HUES48 (cell line): Measurements from ENCODE around the gene KMT2B.
"Not testable (repeated sequence)": the region's sequence is repeated elsewhere in the genome, so short reads cannot be mapped to it uniquely, and the experiment has no call there.

Source experiments
- H3K27ac ChIP-seq: one replicate; pipeline ENCODE4 v1.7.0; 2013; ENCODE audit warnings: low read depth, low read length, inconsistent platforms
- H3K27me3 ChIP-seq: 2 replicates; pipeline ENCODE4 v1.6.1; 2013; ENCODE audit warnings: mild to moderate bottlenecking, low read length; ENCODE audit not compliant: control insufficient read depth, insufficient read depth
- H3K36me3 ChIP-seq: 2 replicates; pipeline ENCODE4 v1.6.1; 2013; ENCODE audit warnings: low read length; ENCODE audit not compliant: control insufficient read depth, insufficient read depth
- H3K4me1 ChIP-seq: 2 replicates; pipeline ENCODE4 v1.6.1; 2013; ENCODE audit warnings: mild to moderate bottlenecking, low read length; ENCODE audit not compliant: control insufficient read depth, insufficient read depth
- H3K4me3 ChIP-seq: 2 replicates; pipeline ENCODE4 v1.5.1; 2013; ENCODE audit warnings: mild to moderate bottlenecking, low read depth, low read length
- H3K9ac ChIP-seq: 2 replicates; pipeline ENCODE4 v1.6.1; 2013; ENCODE audit warnings: mild to moderate bottlenecking, low read depth, low read length, moderate library complexity
- H3K9me3 ChIP-seq: 2 replicates; pipeline ENCODE4 v1.6.1; 2013; ENCODE audit warnings: low read length; ENCODE audit not compliant: control insufficient read depth, insufficient read depth

The KMT2B gene, protein sequence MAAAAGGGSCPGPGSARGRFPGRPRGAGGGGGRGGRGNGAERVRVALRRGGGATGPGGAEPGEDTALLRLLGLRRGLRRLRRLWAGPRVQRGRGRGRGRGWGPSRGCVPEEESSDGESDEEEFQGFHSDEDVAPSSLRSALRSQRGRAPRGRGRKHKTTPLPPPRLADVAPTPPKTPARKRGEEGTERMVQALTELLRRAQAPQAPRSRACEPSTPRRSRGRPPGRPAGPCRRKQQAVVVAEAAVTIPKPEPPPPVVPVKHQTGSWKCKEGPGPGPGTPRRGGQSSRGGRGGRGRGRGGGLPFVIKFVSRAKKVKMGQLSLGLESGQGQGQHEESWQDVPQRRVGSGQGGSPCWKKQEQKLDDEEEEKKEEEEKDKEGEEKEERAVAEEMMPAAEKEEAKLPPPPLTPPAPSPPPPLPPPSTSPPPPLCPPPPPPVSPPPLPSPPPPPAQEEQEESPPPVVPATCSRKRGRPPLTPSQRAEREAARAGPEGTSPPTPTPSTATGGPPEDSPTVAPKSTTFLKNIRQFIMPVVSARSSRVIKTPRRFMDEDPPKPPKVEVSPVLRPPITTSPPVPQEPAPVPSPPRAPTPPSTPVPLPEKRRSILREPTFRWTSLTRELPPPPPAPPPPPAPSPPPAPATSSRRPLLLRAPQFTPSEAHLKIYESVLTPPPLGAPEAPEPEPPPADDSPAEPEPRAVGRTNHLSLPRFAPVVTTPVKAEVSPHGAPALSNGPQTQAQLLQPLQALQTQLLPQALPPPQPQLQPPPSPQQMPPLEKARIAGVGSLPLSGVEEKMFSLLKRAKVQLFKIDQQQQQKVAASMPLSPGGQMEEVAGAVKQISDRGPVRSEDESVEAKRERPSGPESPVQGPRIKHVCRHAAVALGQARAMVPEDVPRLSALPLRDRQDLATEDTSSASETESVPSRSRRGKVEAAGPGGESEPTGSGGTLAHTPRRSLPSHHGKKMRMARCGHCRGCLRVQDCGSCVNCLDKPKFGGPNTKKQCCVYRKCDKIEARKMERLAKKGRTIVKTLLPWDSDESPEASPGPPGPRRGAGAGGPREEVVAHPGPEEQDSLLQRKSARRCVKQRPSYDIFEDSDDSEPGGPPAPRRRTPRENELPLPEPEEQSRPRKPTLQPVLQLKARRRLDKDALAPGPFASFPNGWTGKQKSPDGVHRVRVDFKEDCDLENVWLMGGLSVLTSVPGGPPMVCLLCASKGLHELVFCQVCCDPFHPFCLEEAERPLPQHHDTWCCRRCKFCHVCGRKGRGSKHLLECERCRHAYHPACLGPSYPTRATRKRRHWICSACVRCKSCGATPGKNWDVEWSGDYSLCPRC (N-terminal part only)

GRCh38 chr19:35717665-35718344 is at the start of gene KMT2B:
Gene KMT2B (plus strand): TSS chr19:35718003. CDS start chr19:35718019, 16 bp downstream.
- Histone ChIP-seq H3K27me3 (no peaks in the 10 kb centered on the region), H3K4me1 (peaks cover 24% of the 10 kb centered on the region), H3K27ac (peak within 1 kb of the TSS; percentile 98), H3K9me3 (no peaks in the 10 kb centered on the region), H3K4me3 (peak within 1 kb of the TSS; percentile 91), H3K36me3 (peaks cover 28% of the 10 kb centered on the region), H3K9ac (peak within 1 kb of the TSS; percentile 53)

- H3K36me3 ChIP-seq: no peaks in the 10 kb centered on the region
- H3K27ac ChIP-seq: no peak overlapping the region
- H3K9ac ChIP-seq: no peak overlapping the region
- no peak overlapping the region for H3K4me3 ChIP-seq
- no peaks in the 10 kb centered on the region for H3K27me3 ChIP-seq
- H3K4me1 ChIP-seq: no peaks in the 10 kb centered on the region
- H3K9me3 ChIP-seq: no peaks in the 10 kb centered on the region
Observed at GRCh38 chr19:35669566-35669965, 48.2 kb upstream of the KMT2B start.

DNA sequence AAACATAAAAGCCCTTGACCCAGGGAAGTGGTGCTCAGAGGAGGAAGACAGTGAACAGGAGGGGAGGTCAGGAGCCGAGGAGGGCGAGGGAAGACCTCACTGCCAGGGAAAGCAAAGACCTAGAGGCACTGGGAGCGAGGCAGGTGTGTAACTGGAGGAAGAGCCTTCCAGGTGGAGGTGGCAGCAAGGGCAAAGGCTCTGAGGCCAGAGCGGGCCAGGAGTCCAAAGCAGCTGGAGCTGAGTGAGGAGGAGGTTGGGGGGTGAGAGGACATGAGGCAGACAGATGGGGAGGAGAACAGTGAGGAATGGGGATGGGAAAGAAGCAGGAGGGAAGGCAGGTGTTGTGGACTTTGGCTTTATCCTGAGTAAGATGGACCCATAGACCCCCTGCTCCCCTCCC is 47.8 kb upstream of the KMT2B start:
- H3K9me3 ChIP-seq: no peaks in the 10 kb centered on the region
- H3K4me1 ChIP-seq: no peaks in the 10 kb centered on the region
- no peak overlapping the region for H3K27ac ChIP-seq
- H3K36me3 ChIP-seq: no peaks in the 10 kb centered on the region
- H3K4me3 ChIP-seq: no peak overlapping the region
- H3K27me3 ChIP-seq: no peaks in the 10 kb centered on the region
- no peak overlapping the region for H3K9ac ChIP-seq

GRCh38 chr19:35670686-35671085 is 47.1 kb upstream of the KMT2B start:
- H3K4me1 ChIP-seq: no peaks in the 10 kb centered on the region
- H3K27ac ChIP-seq: no peak overlapping the region
- no peaks in the 10 kb centered on the region for H3K27me3 ChIP-seq
- no peaks in the 10 kb centered on the region for H3K9me3 ChIP-seq
- no peak overlapping the region for H3K9ac ChIP-seq
- H3K4me3 ChIP-seq: no peak overlapping the region
- H3K36me3 ChIP-seq: no peaks in the 10 kb centered on the region

DNA sequence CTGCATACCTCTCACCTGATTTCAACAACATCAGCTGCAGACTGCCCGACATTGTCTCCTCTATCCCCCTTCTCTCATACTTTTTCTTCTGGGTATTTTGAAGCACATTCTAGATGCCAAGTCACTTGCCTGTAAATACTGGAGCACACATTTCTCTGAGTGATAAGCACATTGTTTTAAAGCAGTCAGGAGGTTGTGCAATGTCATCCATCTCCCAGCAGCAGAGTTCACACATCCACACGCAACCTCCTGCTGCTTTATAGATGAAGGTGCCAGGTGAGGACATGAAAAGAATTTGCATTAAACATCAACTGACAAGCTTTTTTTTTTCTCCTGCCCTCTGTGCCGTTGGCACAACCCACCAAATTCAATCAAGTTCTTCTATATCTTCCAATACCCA is 46.0 kb upstream of the KMT2B start:
- H3K27ac ChIP-seq: no peak overlapping the region
- no peaks in the 10 kb centered on the region for H3K4me1 ChIP-seq
- H3K4me3 ChIP-seq: no peak overlapping the region
- H3K27me3 ChIP-seq: no peaks in the 10 kb centered on the region
- H3K9me3 ChIP-seq: no peaks in the 10 kb centered on the region
- H3K36me3 ChIP-seq: no peaks in the 10 kb centered on the region
- H3K9ac ChIP-seq: no peak overlapping the region

GRCh38 chr19:35673121-35673804 is 44.5 kb upstream of the KMT2B start:
- H3K27me3 ChIP-seq: no peaks in the 10 kb centered on the region
- no peaks in the 10 kb centered on the region for H3K9me3 ChIP-seq
- H3K4me3 ChIP-seq: peak overlapping the region; percentile 69
- H3K36me3 ChIP-seq: no peaks in the 10 kb centered on the region
- H3K27ac ChIP-seq: no peak overlapping the region
- no peak overlapping the region for H3K9ac ChIP-seq
- H3K4me1 ChIP-seq: no peaks in the 10 kb centered on the region

DNA sequence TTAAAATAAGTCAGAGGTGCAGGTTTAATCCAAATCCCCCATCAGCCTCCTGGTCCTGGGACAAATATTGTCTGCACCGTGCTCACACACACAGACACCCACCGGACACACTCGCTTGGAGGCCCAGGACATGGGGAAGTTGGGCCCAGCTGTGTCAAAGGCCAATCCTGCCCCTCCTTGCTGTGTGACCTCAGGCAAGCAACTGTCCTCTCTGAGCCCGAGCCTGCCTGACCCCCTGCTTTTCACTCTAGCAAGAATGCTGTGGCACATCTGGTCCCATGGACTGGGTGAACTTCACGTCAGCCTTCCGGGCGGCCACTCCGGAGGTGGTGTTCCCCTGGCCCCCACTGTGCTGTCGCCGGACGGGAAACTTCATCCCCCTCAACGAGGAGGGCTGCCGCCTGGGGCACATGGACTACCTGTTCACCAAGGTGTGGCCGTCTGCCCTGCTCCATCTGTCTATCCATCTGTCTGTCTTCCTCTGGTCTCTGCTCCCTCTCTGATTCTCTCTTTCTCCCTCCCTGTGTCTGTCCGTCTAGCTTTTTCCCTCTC is 42.1 kb upstream of the KMT2B start:
- Histone ChIP-seq H3K4me1 (no peaks in the 10 kb centered on the region), H3K36me3 (no peaks in the 10 kb centered on the region), H3K4me3 (no peak overlapping the region), H3K27me3 (no peaks in the 10 kb centered on the region), H3K9ac (no peak overlapping the region), H3K27ac (no peak overlapping the region), H3K9me3 (no peaks in the 10 kb centered on the region)

GRCh38 chr19:35689836-35690235 is 28.0 kb upstream of the KMT2B start:
- H3K9me3 ChIP-seq: no peaks in the 10 kb centered on the region
- no peaks in the 10 kb centered on the region for H3K27me3 ChIP-seq
- no peak overlapping the region for H3K27ac ChIP-seq

DNA sequence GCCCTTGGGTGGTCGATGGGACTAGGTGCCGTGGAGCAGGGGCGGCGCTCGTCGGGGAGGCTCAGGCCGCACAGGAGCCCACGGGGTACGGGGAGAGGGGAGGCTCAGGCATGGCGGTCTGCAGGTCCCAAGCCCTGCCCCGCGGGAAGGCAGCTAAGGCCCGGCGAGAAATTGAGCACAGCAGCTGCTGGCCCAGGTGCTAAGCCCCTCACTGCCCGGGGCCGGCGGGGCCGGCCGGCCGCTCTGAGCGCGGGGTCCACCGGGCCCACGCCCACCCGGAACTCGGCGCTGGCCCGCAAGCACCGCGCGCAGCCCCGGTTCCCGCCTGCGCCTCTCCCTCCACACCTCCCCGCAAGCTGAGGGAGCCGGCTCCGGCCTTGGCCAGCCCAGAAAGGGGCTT is 26.7 kb upstream of the KMT2B start:
- not testable (repeated sequence) for H3K27ac ChIP-seq, H3K9me3 ChIP-seq, H3K4me1 ChIP-seq, H3K9ac ChIP-seq, H3K4me3 ChIP-seq, H3K27me3 ChIP-seq, H3K36me3 ChIP-seq

More at GRCh38 chr19:35689836-35690235, 28.0 kb upstream of the KMT2B start:
- no peak overlapping the region for H3K9ac ChIP-seq
- no peak overlapping the region for H3K4me3 ChIP-seq
- no peaks in the 10 kb centered on the region for H3K4me1 ChIP-seq
- no peaks in the 10 kb centered on the region for H3K36me3 ChIP-seq
